ENCODE data around the gene PGD. TPM values are rescaled to one million over a fixed set of nuclear protein-coding genes. Genes with fewer than 3 reads are reported as not detected.
A peak's percentile ranks its signal among the peaks of the same experiment; 100 is the strongest.
"Not testable (repeated sequence)": the region's sequence is repeated elsewhere in the genome, so short reads cannot be mapped to it uniquely, and the experiment has no call there.

The PGD gene
- total RNA-seq, 5 donors from 2014 or later (not counting 1 experiment from before 2014, with no cell fraction given), result 23.3 to 43.7 (median 37.0) TPM

- WGBS (ENCODE audit: insufficient coverage), result 91% methylated on average over 7 of the region's 9 CpGs
- Histone ChIP-seq H3K27me3 (replicated peaks in 1 of 2; ENCODE audit: control insufficient read depth in 2 of 2, extremely low read depth in 1 of 2, insufficient read depth in 2 of 2, low read length in 1 of 2) (no peaks in the 10 kb centered on the region), H3K9me3 (no peaks in the 10 kb centered on the region), H3K4me3 (ENCODE audit: control insufficient read depth in 1 of 2, extremely low read depth in 1 of 2, low read length in 1 of 2) (no peak overlapping the region), H3K27ac (ENCODE audit: low read length) (no peak overlapping the region), H3K36me3 (ENCODE audit: control insufficient read depth in 2 of 2, extremely low read depth in 1 of 2, insufficient read depth in 1 of 2, low read length in 1 of 2) (peaks cover 3 to 15% of the 10 kb centered on the region in 2 donors), H3K4me1 (ENCODE audit: control insufficient read depth in 1 of 2, extremely low read depth in 1 of 2, insufficient read depth in 2 of 2, low read length in 2 of 2) (peaks cover 0 to 7% of the 10 kb centered on the region in 2 experiments)
- no peak overlapping the region for H3K4me3 Mint-ChIP-seq
- DNase-seq, result no peak
- ChIA-PET POLR2A (no interaction called here), CTCF (no interaction called here)
- peaks cover 0 to 3% (median 2%) of the 10 kb centered on the region in 3 donors for H3K4me1 Mint-ChIP-seq
- no peak overlapping the region for H3K27ac Mint-ChIP-seq
- no peaks in the 10 kb centered on the region for H3K9me3 Mint-ChIP-seq
- no peaks in the 10 kb centered on the region for H3K27me3 Mint-ChIP-seq
- H3K36me3 Mint-ChIP-seq, result peaks cover 16% of the 10 kb centered on the region
- no peak for ATAC-seq (replicated peaks in 1 of 4)
These were observed 25.2 kb downstream of the PGD start for GRCh38 chr1:10424034-10424433.

GRCh38 chr1:10424651-10425050 is 25.8 kb downstream of the PGD start:
- Mint-ChIP-seq H3K36me3 (peaks cover 10% of the 10 kb centered on the region), H3K4me3 (no peak overlapping the region), H3K27ac (no peak overlapping the region), H3K9me3 (no peaks in the 10 kb centered on the region), H3K27me3 (no peaks in the 10 kb centered on the region), H3K4me1 (peaks cover 1 to 4% (median 3%) of the 10 kb centered on the region in 3 donors)
- H3K9me3 ChIP-seq, result no peaks in the 10 kb centered on the region
- no peaks in the 10 kb centered on the region for H3K27me3 ChIP-seq (replicated peaks in 1 of 2; ENCODE audit: control insufficient read depth in 2 of 2, extremely low read depth in 1 of 2, insufficient read depth in 2 of 2, low read length in 1 of 2)
- whole genome bisulfite sequencing (ENCODE audit: insufficient coverage), result 96% methylated on average over 4 of the region's 8 CpGs
- POLR2A ChIA-PET, result no interaction called here
- H3K36me3 ChIP-seq (ENCODE audit: control insufficient read depth in 2 of 2, extremely low read depth in 1 of 2, insufficient read depth in 1 of 2, low read length in 1 of 2), result peaks cover 3 to 9% of the 10 kb centered on the region in 2 donors
- no peak overlapping the region for H3K4me3 ChIP-seq (ENCODE audit: control insufficient read depth in 1 of 2, extremely low read depth in 1 of 2, low read length in 1 of 2)
- H3K27ac ChIP-seq (ENCODE audit: low read length), result no peak overlapping the region
- CTCF ChIA-PET, result no interaction called here
- ATAC-seq (replicated peaks in 1 of 4), result no peak
- H3K4me1 ChIP-seq (ENCODE audit: control insufficient read depth in 1 of 2, extremely low read depth in 1 of 2, insufficient read depth in 2 of 2, low read length in 2 of 2), result peaks cover under 1 to 10% of the 10 kb centered on the region in 2 experiments
- DNase-seq, result no peak

- peaks cover 10 to 13% (median 12%) of the 10 kb centered on the region in 3 donors for H3K4me1 Mint-ChIP-seq
- not testable (repeated sequence) for H3K36me3 Mint-ChIP-seq
These were observed 27.1 kb downstream of the PGD start for GRCh38 chr1:10425826-10426534.

GRCh38 chr1:10426535-10426848 is 27.6 kb downstream of the PGD start:
- DNase-seq; H3K4me3 ChIP-seq (ENCODE audit: control insufficient read depth in 1 of 2, extremely low read depth in 1 of 2, low read length in 1 of 2); H3K9me3 Mint-ChIP-seq; POLR2A ChIA-PET; H3K27me3 Mint-ChIP-seq; H3K9me3 ChIP-seq; ATAC-seq (replicated peaks in 1 of 4); H3K27ac ChIP-seq (ENCODE audit: low read length); H3K27ac Mint-ChIP-seq; H3K4me3 Mint-ChIP-seq; H3K36me3 Mint-ChIP-seq; H3K27me3 ChIP-seq (replicated peaks in 1 of 2; ENCODE audit: control insufficient read depth in 2 of 2, extremely low read depth in 1 of 2, insufficient read depth in 2 of 2, low read length in 1 of 2); H3K36me3 ChIP-seq (ENCODE audit: control insufficient read depth in 2 of 2, extremely low read depth in 1 of 2, insufficient read depth in 1 of 2, low read length in 1 of 2): not testable (repeated sequence)
- peaks cover 7 to 24% of the 10 kb centered on the region in 2 experiments for H3K4me1 ChIP-seq (ENCODE audit: control insufficient read depth in 1 of 2, extremely low read depth in 1 of 2, insufficient read depth in 2 of 2, low read length in 2 of 2)
- CTCF ChIA-PET, result interaction anchor here in 1 of 2 donors (0.9 kb wide), 1 partner anchor 217 kb away, joined by 3 read pairs; no protein-coding TSS in a partner anchor
- H3K4me1 Mint-ChIP-seq, result peaks cover 15 to 18% (median 17%) of the 10 kb centered on the region in 3 donors
- WGBS (ENCODE audit: insufficient coverage), result 100% methylated on average over 8 of the region's 21 CpGs

More at GRCh38 chr1:10425826-10426534, 27.1 kb downstream of the PGD start:
- H3K9me3 ChIP-seq; H3K36me3 ChIP-seq (ENCODE audit: control insufficient read depth in 2 of 2, extremely low read depth in 1 of 2, insufficient read depth in 1 of 2, low read length in 1 of 2); H3K27me3 ChIP-seq (replicated peaks in 1 of 2; ENCODE audit: control insufficient read depth in 2 of 2, extremely low read depth in 1 of 2, insufficient read depth in 2 of 2, low read length in 1 of 2); H3K4me3 ChIP-seq (ENCODE audit: control insufficient read depth in 1 of 2, extremely low read depth in 1 of 2, low read length in 1 of 2); H3K27ac ChIP-seq (ENCODE audit: low read length); ATAC-seq (replicated peaks in 1 of 4); H3K4me3 Mint-ChIP-seq; H3K9me3 Mint-ChIP-seq; POLR2A ChIA-PET; H3K27ac Mint-ChIP-seq; H3K27me3 Mint-ChIP-seq; DNase-seq: not testable (repeated sequence)
- CTCF ChIA-PET, result interaction anchor here in 1 of 2 donors (0.5 to 0.9 kb wide), 2 partner anchors 216 to 1489 kb away, joined by 3 read pairs; no protein-coding TSS in a partner anchor
- WGBS (ENCODE audit: insufficient coverage), result 79% methylated on average over 7 of the region's 21 CpGs
- peaks cover 4 to 19% of the 10 kb centered on the region in 2 experiments for H3K4me1 ChIP-seq (ENCODE audit: control insufficient read depth in 1 of 2, extremely low read depth in 1 of 2, insufficient read depth in 2 of 2, low read length in 2 of 2)

GRCh38 chr1:10428984-10429383 is 30.1 kb downstream of the PGD start:
- DNase-seq (no peak), ATAC-seq (replicated peaks in 1 of 4) (no peak)
- ChIA-PET POLR2A (interaction anchor here in 1 of 2 donors (0.8 kb wide), 1 partner anchor 713 kb away, joined by 3 read pairs; no protein-coding TSS in a partner anchor), CTCF (interaction anchor here (0.8 to 3.2 kb wide), 6 partner anchors 9 to 1217 kb away, joined by 3 to 25 read pairs (median 4); partner anchors contain the start of gene KIF1B (in 1 of the 2))
- no peaks in the 10 kb centered on the region for H3K36me3 Mint-ChIP-seq
- peak overlapping the region in 1 of 3 donors; percentile 84 for H3K4me3 Mint-ChIP-seq
- H3K27ac ChIP-seq (ENCODE audit: low read length), result no peak overlapping the region
- H3K4me3 ChIP-seq (ENCODE audit: control insufficient read depth in 1 of 2, extremely low read depth in 1 of 2, low read length in 1 of 2), result no peak overlapping the region
- H3K4me1 Mint-ChIP-seq, result peaks cover 16 to 24% (median 23%) of the 10 kb centered on the region in 3 donors
- H3K9me3 ChIP-seq, result no peaks in the 10 kb centered on the region
- peaks cover 7 to 24% of the 10 kb centered on the region in 2 experiments for H3K4me1 ChIP-seq (ENCODE audit: control insufficient read depth in 1 of 2, extremely low read depth in 1 of 2, insufficient read depth in 2 of 2, low read length in 2 of 2)
- H3K9me3 Mint-ChIP-seq, result no peaks in the 10 kb centered on the region
- no peaks in the 10 kb centered on the region for H3K27me3 Mint-ChIP-seq
- no peaks in the 10 kb centered on the region for H3K36me3 ChIP-seq (ENCODE audit: control insufficient read depth in 2 of 2, extremely low read depth in 1 of 2, insufficient read depth in 1 of 2, low read length in 1 of 2)
- 91% methylated on average over 5 of the region's 5 CpGs for WGBS (ENCODE audit: insufficient coverage)
- H3K27me3 ChIP-seq (replicated peaks in 1 of 2; ENCODE audit: control insufficient read depth in 2 of 2, extremely low read depth in 1 of 2, insufficient read depth in 2 of 2, low read length in 1 of 2), result no peaks in the 10 kb centered on the region
- H3K27ac Mint-ChIP-seq, result no peak overlapping the region

- no peaks in the 10 kb centered on the region for H3K36me3 ChIP-seq (ENCODE audit: control insufficient read depth in 2 of 2, extremely low read depth in 1 of 2, insufficient read depth in 1 of 2, low read length in 1 of 2)
- H3K4me3 ChIP-seq (ENCODE audit: control insufficient read depth in 1 of 2, extremely low read depth in 1 of 2, low read length in 1 of 2), result peak overlapping the region; percentile 74 to 89
- ATAC-seq (replicated peaks in 1 of 4), result peak in 3 of 4 experiments; percentile 1 to 4 (median 1)
- H3K4me1 ChIP-seq (ENCODE audit: control insufficient read depth in 1 of 2, extremely low read depth in 1 of 2, insufficient read depth in 2 of 2, low read length in 2 of 2), result peaks cover 7 to 24% of the 10 kb centered on the region in 2 experiments
- Mint-ChIP-seq H3K27ac (peak overlapping the region; percentile 86 to 88), H3K27me3 (no peaks in the 10 kb centered on the region), H3K36me3 (no peaks in the 10 kb centered on the region), H3K4me1 (peaks cover 16 to 24% (median 23%) of the 10 kb centered on the region in 3 donors), H3K4me3 (peak overlapping the region; percentile 84 to 91 (median 85)), H3K9me3 (no peaks in the 10 kb centered on the region)
- no peaks in the 10 kb centered on the region for H3K27me3 ChIP-seq (replicated peaks in 1 of 2; ENCODE audit: control insufficient read depth in 2 of 2, extremely low read depth in 1 of 2, insufficient read depth in 2 of 2, low read length in 1 of 2)
- H3K9me3 ChIP-seq, result no peaks in the 10 kb centered on the region
- WGBS (ENCODE audit: insufficient coverage), result 12% methylated on average over 11 of the region's 16 CpGs
- peak overlapping the region; percentile 25 for H3K27ac ChIP-seq (ENCODE audit: low read length)
- DNase-seq, result peak in 16 of 35 experiments; percentile 2 to 40 (median 12)
- ChIA-PET POLR2A (interaction anchor here in 1 of 2 donors (0.8 kb wide), 1 partner anchor 714 kb away, joined by 3 read pairs; no protein-coding TSS in a partner anchor), CTCF (interaction anchor here (0.6 to 3.2 kb wide), 11 partner anchors 8 to 1216 kb away, joined by 3 to 25 read pairs (median 4); partner anchors contain the start of genes KIF1B (in 1 of the 2) and PEX14 (in 1 of the 2))
These were observed 31.0 kb downstream of the PGD start for GRCh38 chr1:10429868-10430215.

Measured in T-cell (primary cell).